NCI-H2227 (cell line): ENCODE measurements around the gene RHPN2.
"Not testable (repeated sequence)": the region's sequence is repeated elsewhere in the genome, so short reads cannot be mapped to it uniquely, and the experiment has no call there.

Source experiments
- DNase-seq: peaks from one replicate; lab custom pipeline; 2025; ENCODE audit not compliant: unreplicated experiment; lab: John Stamatoyannopoulos, UW

Gene RHPN2

GRCh38 chr19:33032218-33032781 is 32.4 kb downstream of the RHPN2 start:
- no peak for DNase-seq

- no peak for DNase-seq
Measured at GRCh38 chr19:33029746-33030303, 34.9 kb downstream of the RHPN2 start.

GRCh38 chr19:33026602-33027001 is 38.1 kb downstream of the RHPN2 start:
- not testable (repeated sequence) for DNase-seq

DNA sequence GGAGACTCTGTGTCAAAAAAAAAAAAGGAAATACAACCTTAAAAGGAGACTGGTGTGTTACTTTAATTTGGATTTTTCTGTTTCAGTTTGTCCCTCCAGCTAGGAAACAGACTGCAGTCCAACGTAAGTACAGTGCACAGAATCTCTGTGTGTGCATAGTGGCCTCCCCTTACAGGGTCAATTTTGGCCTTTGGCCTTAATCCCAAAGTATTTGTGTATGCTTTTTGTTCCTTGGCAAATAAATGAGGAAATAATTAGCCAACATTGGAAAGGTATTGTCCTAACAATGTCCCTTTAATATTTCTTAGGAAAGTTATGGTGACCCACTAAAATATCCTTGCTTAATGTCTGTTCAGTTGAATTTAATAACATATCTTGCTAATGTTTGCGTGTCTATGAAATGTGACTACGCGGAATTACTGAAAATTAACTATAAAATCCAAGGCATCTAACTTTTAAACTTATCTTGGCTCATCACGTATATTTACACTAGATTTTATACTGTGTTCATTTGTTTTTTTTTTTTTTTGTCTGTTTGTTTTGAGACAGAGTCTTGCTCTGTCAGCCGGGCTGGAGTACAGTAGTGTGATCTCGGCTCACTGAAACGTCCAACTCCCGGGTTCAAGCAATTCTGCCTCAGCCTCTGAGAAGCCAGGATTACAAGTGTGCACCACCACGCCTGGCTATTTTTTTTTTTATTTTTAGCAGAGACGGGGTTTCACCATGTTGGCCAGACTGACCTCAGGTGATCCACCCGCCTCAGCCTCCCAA is 39.0 kb downstream of the RHPN2 start:
- DNase-seq: not testable (repeated sequence)

DNA sequence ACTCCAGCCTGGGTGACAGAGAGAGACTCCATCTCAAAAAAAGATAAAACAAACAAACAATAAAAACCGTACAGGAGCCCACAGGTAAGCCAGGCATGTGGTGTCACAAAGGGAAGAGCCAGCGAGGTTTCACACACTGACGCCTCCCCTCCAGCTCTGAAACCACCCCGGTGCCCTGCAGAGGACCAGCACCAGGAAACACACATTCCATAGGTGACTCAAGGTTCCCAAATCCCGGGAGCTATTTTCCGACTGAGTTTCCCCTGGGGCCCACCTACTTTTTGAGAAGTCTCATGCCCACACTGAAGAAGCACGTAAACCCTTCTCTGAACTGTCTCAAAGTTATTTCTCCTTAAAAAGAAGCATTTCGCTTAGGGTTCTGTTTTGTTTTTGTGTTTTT is 40.3 kb downstream of the RHPN2 start:
- DNase-seq: no peak

DNA sequence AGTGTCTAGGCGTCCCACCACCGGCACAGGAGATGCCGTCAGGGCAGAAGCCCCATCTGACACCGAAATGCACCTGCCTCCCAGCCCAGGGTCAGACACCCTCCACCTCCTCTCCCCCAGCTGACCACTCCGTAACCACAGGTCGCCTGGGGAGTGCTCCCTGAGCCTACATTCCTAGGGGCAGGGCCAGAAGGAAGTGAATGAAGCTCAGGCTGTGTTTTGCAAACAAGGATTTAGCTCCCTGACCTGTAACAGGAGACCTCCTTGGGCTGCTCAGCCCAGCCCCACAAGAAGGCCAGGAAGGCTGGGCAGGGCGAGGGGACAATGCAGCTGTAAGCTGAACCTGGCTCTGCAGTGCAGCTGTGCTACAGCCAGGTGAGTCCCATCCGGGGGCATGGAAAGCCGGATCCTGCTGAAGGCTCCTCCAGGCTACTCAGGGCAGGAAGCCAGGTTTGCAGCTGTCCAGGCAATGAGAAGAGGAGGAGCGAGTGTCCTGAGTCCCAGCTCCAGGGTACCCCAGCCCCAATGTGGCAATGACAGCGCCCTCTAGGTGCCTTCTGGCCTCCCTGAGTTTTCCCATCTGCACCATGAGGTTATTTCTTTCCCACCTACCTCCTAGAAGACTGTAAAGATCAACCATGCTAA is 42.1 kb downstream of the RHPN2 start:
- DNase-seq: no peak

GRCh38 chr19:33010891-33011290 is 53.8 kb downstream of the RHPN2 start:
- DNase-seq: not testable (repeated sequence)

GRCh38 chr19:33008738-33009137 is 56.0 kb downstream of the RHPN2 start:
- DNase-seq: no peak

- DNase-seq: no peak
Measured at GRCh38 chr19:33005440-33005839, 59.2 kb downstream of the RHPN2 start.

GRCh38 chr19:33003424-33004024 is 61.2 kb downstream of the RHPN2 start:
- not testable (repeated sequence) for DNase-seq

- DNase-seq: not testable (repeated sequence)
Measured at GRCh38 chr19:33002126-33002865, 62.4 kb downstream of the RHPN2 start.

DNA sequence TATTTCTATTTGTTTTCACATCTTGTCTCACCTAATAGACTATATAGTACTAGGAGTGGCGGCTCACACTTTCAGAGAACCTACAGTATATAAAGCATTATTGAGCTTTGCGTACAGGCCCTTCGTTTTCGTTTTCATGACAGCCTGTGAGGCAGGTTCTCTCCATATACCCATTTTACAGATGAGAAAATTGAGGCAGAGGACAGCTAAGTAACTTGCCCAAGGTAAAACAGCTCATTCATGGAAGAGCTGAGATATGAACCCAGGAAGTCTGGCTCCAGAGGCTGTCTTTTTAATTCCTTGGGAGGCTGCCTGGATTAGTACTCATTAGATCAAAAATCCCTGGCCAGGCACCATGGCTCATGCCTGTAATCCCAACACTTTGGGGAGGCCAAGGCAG is 63.8 kb downstream of the RHPN2 start:
- DNase-seq: no peak

DNA sequence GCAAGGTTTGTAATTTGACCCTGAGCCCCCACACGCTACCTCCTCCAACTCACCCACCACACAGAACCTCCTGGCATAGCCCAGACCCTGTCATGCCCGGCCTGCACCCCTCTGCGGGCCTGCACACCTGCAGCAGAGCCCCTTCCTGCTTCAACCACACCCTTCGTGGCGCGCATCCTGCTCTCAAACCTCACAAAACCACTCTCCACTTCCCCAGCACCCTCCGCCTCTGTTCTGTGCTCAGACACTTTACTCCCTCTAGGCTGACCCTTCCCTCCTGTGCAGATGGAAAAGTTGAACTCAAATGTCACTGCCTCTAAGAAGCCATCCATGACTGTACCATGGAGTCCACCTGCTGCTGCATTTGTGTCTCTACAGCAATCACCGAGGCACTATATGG is 64.2 kb downstream of the RHPN2 start:
- DNase-seq: no peak

DNA sequence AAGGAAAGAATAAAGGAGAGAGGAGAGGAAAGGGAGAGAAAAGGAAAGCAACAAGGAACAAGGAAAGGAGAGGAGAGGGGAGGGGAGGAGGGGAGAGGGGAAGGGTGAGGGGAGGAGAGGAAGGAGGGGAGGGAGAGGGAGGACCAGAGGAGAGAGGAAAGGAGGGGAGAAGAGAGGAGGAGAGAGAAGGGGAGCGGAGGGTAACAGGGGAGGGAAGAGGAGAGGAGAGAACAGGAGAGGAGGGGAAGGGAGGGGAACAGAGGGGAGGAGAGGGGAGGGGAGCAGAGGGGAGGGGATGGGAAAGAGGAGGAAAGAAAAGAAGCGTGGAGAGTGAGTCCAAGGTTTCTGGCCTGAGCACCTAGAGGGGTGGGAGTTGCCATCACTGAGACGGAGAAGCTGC is 66.0 kb downstream of the RHPN2 start:
- no peak for DNase-seq

DNA sequence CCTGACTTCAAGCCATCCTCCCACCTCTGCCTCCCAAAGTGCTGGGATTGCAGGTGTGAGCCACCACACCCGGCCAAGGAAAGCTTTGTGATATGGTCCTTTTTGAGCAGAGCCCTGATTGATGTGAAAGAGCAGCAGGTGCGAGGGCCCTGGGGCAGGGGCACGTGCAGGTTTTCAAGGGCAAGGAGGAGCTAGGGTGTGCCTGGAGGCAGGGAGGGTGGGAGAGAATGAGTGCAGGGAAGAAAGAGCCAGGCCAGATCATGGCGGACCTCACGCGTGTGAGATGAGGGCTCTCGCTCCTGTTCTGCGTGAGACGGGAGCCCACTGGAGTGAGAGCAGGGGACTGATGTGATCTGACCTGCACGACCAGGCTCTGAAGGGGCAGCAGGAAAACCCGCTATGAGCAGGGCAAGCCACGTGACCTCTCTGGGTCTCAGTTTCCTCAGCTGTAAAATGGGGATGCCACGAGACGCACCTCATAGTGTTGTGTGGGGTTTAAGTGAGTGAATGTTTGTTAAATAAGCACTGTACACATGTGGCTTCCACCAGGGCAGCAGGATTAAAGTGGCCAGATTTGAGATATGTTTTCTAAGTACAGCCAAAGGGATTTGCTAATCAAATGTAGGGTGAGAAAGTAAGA is 66.9 kb downstream of the RHPN2 start:
- no peak for DNase-seq

GRCh38 chr19:32997061-32997464 is 67.6 kb downstream of the RHPN2 start:
- DNase-seq: not testable (repeated sequence)

DNA sequence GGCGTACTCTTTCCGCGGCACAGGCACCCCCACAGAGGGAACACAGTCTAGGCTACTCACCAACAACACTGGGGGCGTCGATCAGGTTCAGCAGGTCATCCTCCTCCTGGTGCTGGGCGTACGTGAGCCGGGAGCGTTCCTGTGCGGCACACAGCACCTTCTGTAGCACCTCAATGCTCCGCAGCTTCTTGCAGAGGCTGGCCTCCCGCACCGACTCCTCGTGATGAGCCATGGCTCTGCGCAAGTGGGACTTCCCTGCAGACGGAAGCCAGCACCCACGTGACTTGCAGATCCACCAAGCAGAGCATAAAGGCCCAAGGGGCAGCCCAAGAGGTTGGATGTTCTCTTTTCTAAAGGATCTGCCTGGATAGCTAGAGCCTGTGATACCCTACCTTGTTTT is 68.7 kb downstream of the RHPN2 start:
- not testable (repeated sequence) for DNase-seq

- no peak for DNase-seq
Measured at GRCh38 chr19:32988724-32989123, 76.0 kb downstream of the RHPN2 start.

DNA sequence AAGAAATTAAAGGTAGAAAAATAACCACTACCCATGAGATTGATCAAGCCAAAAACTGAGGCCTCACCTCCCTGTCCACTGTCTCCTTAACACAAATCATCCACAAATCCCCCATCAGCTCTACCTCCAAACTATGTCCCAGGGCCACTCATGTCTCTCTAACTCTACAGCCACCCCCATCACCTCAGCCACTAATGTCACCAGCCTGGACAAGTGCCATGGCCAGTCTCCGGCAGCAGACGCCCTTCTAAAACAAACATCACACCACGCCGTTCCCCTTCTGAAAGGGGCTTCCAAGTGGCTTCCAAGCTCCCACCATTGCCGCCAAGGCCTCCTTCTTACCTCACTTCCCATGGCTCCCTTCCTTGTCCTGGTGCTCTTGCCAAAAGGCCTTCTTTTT is 76.4 kb downstream of the RHPN2 start:
- DNase-seq: not testable (repeated sequence)

DNA sequence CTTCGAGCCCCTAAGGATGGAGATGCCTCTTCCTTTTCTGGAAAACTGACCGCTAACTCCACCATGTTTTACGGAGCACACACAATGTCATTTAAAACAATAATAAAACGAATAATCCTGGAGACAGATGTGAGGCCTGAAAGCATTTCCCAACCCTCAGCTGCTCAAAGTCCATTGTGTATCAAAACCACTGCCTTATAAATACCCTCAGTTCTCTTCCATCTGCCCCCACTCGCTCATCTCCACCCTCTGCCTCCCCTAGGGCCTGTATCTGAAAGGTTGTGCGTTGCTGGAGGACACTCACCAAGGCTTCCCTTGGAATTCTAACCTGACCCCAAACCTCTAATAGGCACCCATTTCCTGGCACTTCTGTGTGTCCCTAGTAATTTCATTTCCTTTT is 82.2 kb downstream of the RHPN2 start:
- DNase-seq: not testable (repeated sequence)
